ENCODE data around the gene LRBA. TPM values are rescaled to one million over a fixed set of nuclear protein-coding genes. Genes with fewer than 3 reads are reported as not detected.

The LRBA gene
- total RNA-seq, 1 donor from 2014 or later = 46.2 TPM

DNA sequence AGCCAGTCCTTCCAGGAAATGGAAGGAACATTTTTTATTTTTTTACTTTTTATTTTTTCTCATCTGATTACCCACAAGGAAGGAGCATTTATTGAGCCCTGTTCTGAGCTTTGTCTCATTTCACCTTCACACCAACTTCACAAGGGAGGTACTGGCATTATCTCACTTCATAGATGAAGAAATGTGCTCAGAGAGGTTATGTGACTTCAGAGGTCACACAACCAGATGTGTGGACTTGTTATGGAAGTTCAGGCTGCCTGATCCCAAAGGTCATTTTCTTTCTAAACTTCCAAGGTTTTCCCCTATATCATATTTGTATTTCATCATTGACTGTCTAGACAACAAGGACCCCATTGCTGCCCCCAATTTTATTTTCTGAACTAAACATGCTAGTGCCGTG lies 776.5 kb downstream of the LRBA start:
- DNase-seq (no peak), ATAC-seq (no peak)
- Histone ChIP-seq H3K27ac (no peak overlapping the region), H3K4me1 (no peaks in the 10 kb centered on the region), H3K27me3 (ENCODE audit: low read depth) (no peaks in the 10 kb centered on the region), H3K9me3 (no peaks in the 10 kb centered on the region), H3K4me3 (no peak overlapping the region), H3K36me3 (no peaks in the 10 kb centered on the region)
- no peak for TF ChIP-seq CTCF (IDR thresholded peaks at IDR 0.05)
- intact Hi-C loops (cut with DNase I) = no loop called here

- DNase-seq (no peak), ATAC-seq (no peak)
These were observed 777.8 kb downstream of the LRBA start for GRCh38 chr4:150237110-150237872.

DNA sequence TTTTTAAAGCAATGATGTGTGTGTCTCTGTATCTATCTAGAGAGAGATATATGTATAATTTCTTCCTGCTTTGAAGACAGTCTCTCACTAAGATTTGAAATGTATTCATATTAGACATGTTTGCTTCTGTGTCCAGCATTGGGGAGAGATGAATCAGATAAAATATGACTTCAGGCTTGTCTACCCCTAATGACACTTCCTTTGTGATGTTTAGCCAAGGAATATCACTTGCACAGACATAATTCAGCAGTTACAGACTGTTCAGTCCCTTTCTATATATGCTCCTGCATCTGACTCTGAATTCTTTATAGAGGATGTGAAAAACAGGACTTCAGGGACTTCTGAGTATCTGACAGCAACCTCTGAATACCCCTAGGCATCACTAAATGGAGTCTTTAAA lies 778.5 kb downstream of the LRBA start:
- Histone ChIP-seq H3K9me3 (no peaks in the 10 kb centered on the region), H3K27me3 (ENCODE audit: low read depth) (no peaks in the 10 kb centered on the region), H3K36me3 (no peaks in the 10 kb centered on the region), H3K27ac (no peak overlapping the region), H3K4me3 (no peak overlapping the region), H3K4me1 (no peaks in the 10 kb centered on the region)
- no peak for TF ChIP-seq CTCF (IDR thresholded peaks at IDR 0.05)
- ATAC-seq (no peak), DNase-seq (no peak)
- intact Hi-C loops (cut with DNase I) = no loop called here

More at GRCh38 chr4:150237110-150237872, 777.8 kb downstream of the LRBA start:
- Histone ChIP-seq H3K27ac (no peak overlapping the region), H3K36me3 (no peaks in the 10 kb centered on the region), H3K27me3 (ENCODE audit: low read depth) (no peaks in the 10 kb centered on the region), H3K9me3 (no peaks in the 10 kb centered on the region), H3K4me3 (no peak overlapping the region), H3K4me1 (no peaks in the 10 kb centered on the region)
- intact Hi-C loops (cut with DNase I) = no loop called here
- no peak for TF ChIP-seq CTCF (IDR thresholded peaks at IDR 0.05)

GRCh38 chr4:150235808-150236271 lies 779.2 kb downstream of the LRBA start:
- TF ChIP-seq CTCF (IDR thresholded peaks at IDR 0.05) = no peak
- Histone ChIP-seq H3K36me3 (no peaks in the 10 kb centered on the region), H3K4me3 (no peak overlapping the region), H3K9me3 (no peaks in the 10 kb centered on the region), H3K27ac (no peak overlapping the region), H3K4me1 (no peaks in the 10 kb centered on the region), H3K27me3 (ENCODE audit: low read depth) (no peaks in the 10 kb centered on the region)
- no peak for ATAC-seq
- no peak for DNase-seq
- intact Hi-C loops (cut with DNase I) = no loop called here

DNA sequence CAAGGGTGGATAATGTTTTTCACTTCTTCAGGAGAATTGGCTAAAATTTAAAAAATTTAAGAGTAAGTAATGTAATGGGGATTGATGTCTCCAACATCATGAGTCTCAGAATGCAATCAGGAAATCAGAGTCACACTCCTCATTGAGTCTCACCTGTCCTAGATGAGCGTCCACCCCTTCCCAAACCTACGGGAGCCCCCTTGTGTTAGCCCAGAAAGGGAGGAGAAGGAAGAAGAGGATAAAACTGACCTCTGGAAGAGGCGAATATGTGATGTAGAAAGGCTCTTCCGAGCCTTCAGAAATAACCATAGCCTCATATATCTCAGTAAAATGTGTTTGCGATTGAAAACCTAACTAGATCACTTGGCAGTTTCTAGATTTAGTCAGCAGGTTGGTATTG lies 779.8 kb downstream of the LRBA start:
- H3K9me3 ChIP-seq = no peaks in the 10 kb centered on the region
- TF ChIP-seq CTCF (IDR thresholded peaks at IDR 0.05) = no peak
- DNase-seq = no peak
- no peaks in the 10 kb centered on the region for H3K36me3 ChIP-seq
- intact Hi-C loops (cut with DNase I) = no loop called here
- no peaks in the 10 kb centered on the region for H3K4me1 ChIP-seq
- ATAC-seq = no peak
- H3K27ac ChIP-seq = no peak overlapping the region
- H3K4me3 ChIP-seq = no peak overlapping the region
- H3K27me3 ChIP-seq (ENCODE audit: low read depth) = no peaks in the 10 kb centered on the region

All from lower lobe of right lung (tissue), 2 donors.